H1 (cell line): ENCODE measurements around the gene IRF4. TPM values are rescaled to one million over a fixed set of nuclear protein-coding genes. Genes with fewer than 3 reads are reported as not detected.

ENCODE experiments used
- CTCF ChIA-PET: fragments of 300-600 bp; sonication (Branson Sonifier 250); formaldehyde crosslinking; loops from one replicate; lab custom pipeline; 2021; ENCODE audit not compliant: partially characterized antibody; lab: Charles Lee
- POLR2A ChIA-PET: fragments of 300-600 bp; sonication (Branson Sonifier 250); formaldehyde crosslinking; loops from one replicate; lab custom pipeline; 2021; ENCODE audit warnings: inconsistent platforms; ENCODE audit not compliant: partially characterized antibody; lab: Charles Lee
- DNase-seq, 2 experiments: peaks; one replicate each; pipeline versions ENCODE4 v3.0.0 to v3.0.0-alpha.2; 2010 to 2022; ENCODE audit warnings: low spot score in 2 of 2, low read depth in 1 of 2, mixed read lengths in 1 of 2
- FAIRE-seq: peaks from 2 replicates; lab custom pipeline; 2011; peaks lifted over from hg19 to GRCh38; lab: Jason Lieb, UNC
- H2AFZ ChIP-seq: 2 replicates; pipeline ENCODE4 v1.8.1; 2012; ENCODE audit warnings: low read length, inconsistent platforms
- H2AK5ac ChIP-seq: 2 replicates; pipeline ENCODE4 v1.6.1; 2013; ENCODE audit warnings: low read depth, low read length
- H2BK120ac ChIP-seq: replicated peaks from 2 replicates; pipeline ENCODE3; 2013; ENCODE audit warnings: low read depth, low read length, inconsistent platforms
- H2BK12ac ChIP-seq: 2 replicates; pipeline ENCODE4 v1.6.1; 2013; ENCODE audit warnings: low read depth, low read length
- H2BK15ac ChIP-seq: 2 replicates; pipeline ENCODE4 v1.6.1; 2013; ENCODE audit warnings: low read length
- H2BK20ac ChIP-seq: 2 replicates; pipeline ENCODE4 v1.6.1; 2013; ENCODE audit warnings: low read length
- H2BK5ac ChIP-seq: 2 replicates; pipeline ENCODE4 v1.6.1; 2013; ENCODE audit warnings: low read depth, low read length
- H3K14ac ChIP-seq: 2 replicates; pipeline ENCODE4 v1.6.1; 2013; ENCODE audit warnings: inconsistent platforms; ENCODE audit not compliant: insufficient read length
- H3K18ac ChIP-seq: 2 replicates; pipeline ENCODE4 v1.6.1; 2013; ENCODE audit warnings: low read length; ENCODE audit errors: extremely low read depth
- H3K23ac ChIP-seq: 2 replicates; pipeline ENCODE4 v1.6.1; 2013; ENCODE audit warnings: inconsistent platforms; ENCODE audit not compliant: insufficient read length
- H3K23me2 ChIP-seq: 2 replicates; pipeline ENCODE4 v1.6.1; 2013; ENCODE audit warnings: low read depth, low read length
- H3K27ac ChIP-seq: 2 replicates; pipeline ENCODE4 v1.6.1; 2011; ENCODE audit warnings: low read depth, low read length, inconsistent platforms
- H3K27me3 ChIP-seq, 4 experiments: replicated peaks in 1 of 4; 1 replicate in 1 of 4; 2 replicates in 3 of 4; pipeline versions ENCODE4 v1.6.1 to v1.8.1; 2011 to 2013; ENCODE audit warnings: low read length in 3 of 4, mild to moderate bottlenecking in 3 of 4, inconsistent platforms in 2 of 4, mixed read lengths in 2 of 4, moderate library complexity in 1 of 4; ENCODE audit not compliant: control insufficient read depth in 3 of 4, insufficient read depth in 3 of 4; ENCODE audit errors: extremely low read depth in 1 of 4
- H3K36me3 ChIP-seq, 4 experiments: 2 replicates each; pipeline versions ENCODE4 v1.6.1 to v1.8.1; 2011 to 2013; ENCODE audit warnings: mild to moderate bottlenecking in 4 of 4, low read length in 3 of 4, moderate library complexity in 2 of 4, control low read depth in 1 of 4, inconsistent platforms in 1 of 4; ENCODE audit not compliant: insufficient read depth in 4 of 4, control insufficient read depth in 2 of 4
- H3K4ac ChIP-seq: replicated peaks from 2 replicates; pipeline ENCODE3; 2013; ENCODE audit warnings: low read length, low read depth, mixed read lengths, inconsistent platforms; ENCODE audit not compliant: insufficient read length
- H3K4me1 ChIP-seq, 4 experiments: replicated peaks in 1 of 4; 1 replicate in 1 of 4; 2 replicates in 3 of 4; pipeline versions ENCODE4 v1.6.1 to v1.8.1; 2011 to 2013; ENCODE audit warnings: low read length in 3 of 4, inconsistent platforms in 2 of 4, mixed read lengths in 1 of 4; ENCODE audit not compliant: insufficient read depth in 4 of 4, control insufficient read depth in 3 of 4
- H3K4me2 ChIP-seq, 2 experiments: 2 replicates each; pipeline versions ENCODE4 v1.6.1 to v1.8.1; 2011 to 2013; ENCODE audit warnings: low read depth in 2 of 2, low read length in 2 of 2, control low read depth in 1 of 2, inconsistent platforms in 1 of 2, mild to moderate bottlenecking in 1 of 2; ENCODE audit not compliant: insufficient read depth in 1 of 2
- H3K4me3 ChIP-seq, 4 experiments: fragments of 200-600, 300-600 bp in 1 of 4; sonication (generic), shearing (Covaris generic), sonication (Bioruptor Twin) in 1 of 4; 2 replicates each; pipeline versions ENCODE4 v1.5.1 to v1.8.1; 2011 to 2016; ENCODE audit warnings: low read length in 4 of 4, low read depth in 3 of 4, control low read depth in 2 of 4, inconsistent platforms in 2 of 4, mild to moderate bottlenecking in 2 of 4, mixed read lengths in 1 of 4, moderate library complexity in 1 of 4; ENCODE audit not compliant: insufficient read depth in 2 of 4; ENCODE audit errors: extremely low read depth in 1 of 4
- H3K56ac ChIP-seq: replicated peaks from 2 replicates; pipeline ENCODE3; 2013; ENCODE audit warnings: low read depth, mild to moderate bottlenecking, mixed read lengths, low read length, inconsistent platforms; ENCODE audit not compliant: insufficient read length
- H3K79me1 ChIP-seq: 2 replicates; pipeline ENCODE4 v1.6.1; 2013; ENCODE audit warnings: low read depth, low read length, control low read depth
- H3K79me2 ChIP-seq, 2 experiments: 2 replicates each; pipeline versions ENCODE4 v1.6.1 to v1.8.1; 2012 to 2013; ENCODE audit warnings: low read length in 2 of 2, mild to moderate bottlenecking in 2 of 2, inconsistent platforms in 1 of 2; ENCODE audit not compliant: insufficient read depth in 2 of 2, control insufficient read depth in 1 of 2
- H3K9ac ChIP-seq, 4 experiments: replicated peaks in 1 of 4; 1 replicate in 1 of 4; 2 replicates in 3 of 4; pipeline versions ENCODE4 v1.6.1 to v1.8.1; 2011 to 2013; ENCODE audit warnings: low read depth in 3 of 4, low read length in 3 of 4, control low read depth in 2 of 4, mild to moderate bottlenecking in 2 of 4, moderate library complexity in 2 of 4, inconsistent platforms in 1 of 4; ENCODE audit errors: extremely low read depth in 1 of 4
- H3K9me3 ChIP-seq, 2 experiments: 2 replicates each; pipeline versions ENCODE4 v1.6.1 to v1.8.1; 2012 to 2013; ENCODE audit warnings: mild to moderate bottlenecking in 2 of 2, moderate library complexity in 2 of 2, control low read depth in 1 of 2, inconsistent platforms in 1 of 2, low read depth in 1 of 2, low read length in 1 of 2, mixed read lengths in 1 of 2; ENCODE audit not compliant: insufficient read depth in 2 of 2
- H4K20me1 ChIP-seq, 2 experiments: replicated peaks in 1 of 2; 2 replicates each; pipeline versions ENCODE3 to v1.8.1; 2011 to 2013; ENCODE audit warnings: inconsistent platforms in 2 of 2, low read length in 2 of 2, mild to moderate bottlenecking in 1 of 2; ENCODE audit not compliant: insufficient read depth in 2 of 2, control insufficient read depth in 1 of 2
- H4K5ac ChIP-seq: 2 replicates; pipeline ENCODE4 v1.6.1; 2013; ENCODE audit warnings: low read length, low read depth, mixed read lengths, inconsistent platforms; ENCODE audit not compliant: insufficient read length
- H4K8ac ChIP-seq: 2 replicates; pipeline ENCODE4 v1.8.0; 2013; ENCODE audit warnings: mild to moderate bottlenecking, moderate library complexity, low read length, inconsistent platforms; ENCODE audit not compliant: insufficient read depth; ENCODE audit errors: extremely low read depth
- H4K91ac ChIP-seq: replicated peaks from 2 replicates; pipeline ENCODE3; 2013; ENCODE audit warnings: low read length, mixed read lengths, inconsistent platforms; ENCODE audit not compliant: insufficient read length
- CTCF ChIP-seq, 3 experiments: IDR thresholded peaks; 1 replicate in 2 of 3; 2 replicates in 1 of 3; pipeline versions ENCODE4 v1.5.1 to v1.6.1; 2011; ENCODE audit warnings: low read length in 3 of 3, mild to moderate bottlenecking in 3 of 3, inconsistent platforms in 2 of 3, low read depth in 1 of 3, moderate library complexity in 1 of 3; ENCODE audit not compliant: insufficient read depth in 1 of 3; ENCODE audit errors: control extremely low read depth in 1 of 3
- FOSL1 ChIP-seq: IDR thresholded peaks from 2 replicates; pipeline ENCODE4 v1.6.1; 2011; ENCODE audit warnings: mild to moderate bottlenecking, low read depth, low read length, moderate library complexity; ENCODE audit not compliant: insufficient read depth
- HDAC6 ChIP-seq: IDR thresholded peaks from one replicate; pipeline ENCODE4 v1.7.1; 2012; ENCODE audit warnings: low read depth, mild to moderate bottlenecking, inconsistent platforms, low read length, moderate library complexity
- JUN ChIP-seq: IDR thresholded peaks from 2 replicates; pipeline ENCODE4 v1.6.1; 2011; ENCODE audit warnings: low read depth, mild to moderate bottlenecking, improper control_type of control experiment, low read length
- POLR2AphosphoS5 ChIP-seq: IDR thresholded peaks from 2 replicates; pipeline ENCODE4 v1.6.1; 2011; ENCODE audit warnings: low read depth, low read length
- SIX5 ChIP-seq: IDR thresholded peaks from 2 replicates; pipeline ENCODE4 v1.6.1; 2011; ENCODE audit warnings: mild to moderate bottlenecking, low read depth, low read length
- SP4 ChIP-seq: IDR thresholded peaks from 2 replicates; pipeline ENCODE4 v1.6.1; 2012; ENCODE audit warnings: low read length, inconsistent platforms
- SUZ12 ChIP-seq: fragments of 200-600 bp; sonication (generic); IDR thresholded peaks from 2 replicates; pipeline ENCODE4 v1.6.1; 2012; ENCODE audit warnings: mild to moderate bottlenecking, inconsistent platforms, low read length, moderate library complexity, mixed read lengths
- WGBS, 2 experiments: shearing (Covaris generic) in 1 of 2; methylation state at CpG; one replicate each; pipeline versions ENCODE4 v1.1.6 to v1.1.7; 2013 to 2015; ENCODE audit warnings: low lambda C conversion rate in 2 of 2, mixed read lengths in 2 of 2, inconsistent platforms in 1 of 2, low coverage in 1 of 2, missing lambda C conversion rate in 1 of 2; ENCODE audit not compliant: insufficient replicate concordance in 2 of 2, insufficient coverage in 1 of 2, insufficient read length in 1 of 2; ENCODE audit errors: extremely low coverage in 1 of 2, missing lambda C conversion rate in 1 of 2; 5-methylcytosine and 5-hydroxymethylcytosine counted together
- polyA plus RNA-seq, 7 experiments: library from polyadenylated mRNA; depleted of rRNA in 3 of 7; stranded (reverse) in 5 of 7; unstranded in 2 of 7; fragments of >200 nt in 5 of 7; fragments of 200-250 nt in 2 of 7; gene quantifications; 1 replicate in 5 of 7; 2 replicates in 1 of 7; 4 replicates in 1 of 7; pipeline versions ENCODE4 v1.2.1 to v1.2.3, GENCODE V29; 2011 to 2013; ENCODE audit warnings: missing spikeins in 2 of 7, mixed read lengths in 2 of 7
- total RNA-seq: library from RNA; stranded (reverse); fragmentation: NEBNext Ultra II Directional; extraction: Animal tissue kit (Norgen Biotek cat#: 25700); gene quantifications from 2 replicates; pipeline ENCODE4 v1.2.1, GENCODE V29; 2021

IRF4 gene
- total and polyA plus RNA-seq, 2 of the 8 experiments (the other 6 are each of a cell fraction or from before 2014, with no cell fraction given), result 0.77 to 2.1 TPM

DNA sequence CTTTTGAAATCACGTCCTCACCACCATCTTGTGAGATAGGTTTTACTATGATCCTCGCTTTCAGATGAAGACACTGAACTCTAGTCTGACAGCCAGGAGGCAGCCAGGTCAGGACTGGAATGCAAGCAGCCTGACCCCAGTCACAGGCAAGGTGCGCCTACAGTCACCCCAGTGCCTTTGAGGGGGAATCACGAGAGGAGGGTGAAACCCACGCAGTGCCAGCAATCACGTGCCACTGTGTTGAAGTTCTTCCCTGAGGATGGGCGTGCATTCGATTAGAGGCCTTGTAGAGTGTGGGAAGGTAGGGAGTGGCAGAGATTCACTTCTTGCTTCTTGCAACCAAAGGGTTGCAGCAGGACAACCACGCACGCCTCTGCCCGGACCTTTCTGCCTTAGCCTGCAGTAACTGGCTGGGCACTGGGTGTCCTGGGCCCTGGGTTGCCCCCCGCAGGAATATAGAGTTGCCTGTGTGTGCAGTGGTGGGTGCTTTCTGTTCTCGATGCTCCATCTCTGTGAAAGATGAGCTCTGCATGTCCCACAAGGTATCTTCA lies 33.7 kb upstream of the IRF4 start:
- no peaks in the 10 kb centered on the region for H3K27me3 ChIP-seq
- H3K9me3 ChIP-seq, result peaks cover 64 to 81% of the 10 kb centered on the region in 2 experiments
- POLR2A ChIA-PET, result no interaction called here
- H3K4ac ChIP-seq, result no peak overlapping the region
- 87% methylated on average over 13 of the region's 13 CpGs; no CpG with 5 or more reads in 1 of the 2 experiments for WGBS, 2 experiments
- no peak overlapping the region for H2BK5ac ChIP-seq
- no peak overlapping the region for H2BK20ac ChIP-seq
- no peak overlapping the region for H3K27ac ChIP-seq
- H3K14ac ChIP-seq, result no peak overlapping the region
- no peak overlapping the region for H3K4me2 ChIP-seq
- no peak overlapping the region for H2AFZ ChIP-seq
- H3K79me1 ChIP-seq, result no peaks in the 10 kb centered on the region
- no peak overlapping the region for H2BK15ac ChIP-seq
- H3K9ac ChIP-seq, result no peak overlapping the region
- no peak overlapping the region; the same call in 1 of the 2 replicates for H2BK12ac ChIP-seq
- no peak overlapping the region for H3K23ac ChIP-seq
- H3K23me2 ChIP-seq, result no peaks in the 10 kb centered on the region
- CTCF ChIA-PET, result interaction anchor here (1.1 to 1.4 kb wide), 2 partner anchors 9 to 169 kb away, joined by 3 read pairs; no protein-coding TSS in a partner anchor
- no peak overlapping the region for H3K18ac ChIP-seq
- H3K4me1 ChIP-seq, result no peaks in the 10 kb centered on the region
- no peak overlapping the region for H4K5ac ChIP-seq
- H4K20me1 ChIP-seq, result no peaks in the 10 kb centered on the region
- H3K56ac ChIP-seq, result no peak overlapping the region
- H2AK5ac ChIP-seq, result no peak overlapping the region
- no peak overlapping the region for H4K91ac ChIP-seq
- DNase-seq (no peak), FAIRE-seq (no peak)
- H3K4me3 ChIP-seq, result no peak overlapping the region
- no peaks in the 10 kb centered on the region for H3K79me2 ChIP-seq
- no peak overlapping the region; the same call in 1 of the 2 replicates for H4K8ac ChIP-seq
- no peak overlapping the region for H2BK120ac ChIP-seq
- H3K36me3 ChIP-seq, result no peaks in the 10 kb centered on the region; a peak in 1 of 8 replicates
- TF ChIP-seq JUN, result no peak
- TF ChIP-seq HDAC6, result no peak
- TF ChIP-seq FOSL1, result no peak
- no peak for TF ChIP-seq POLR2AphosphoS5
- no peak for TF ChIP-seq SP4
- TF ChIP-seq SIX5, result no peak
- no peak for TF ChIP-seq CTCF (IDR thresholded peaks at IDR 0.05; ENCODE audit: control extremely low read depth in 1 of 3, insufficient read depth in 1 of 3, low read depth in 1 of 3, low read length in 3 of 3)
- no peak for TF ChIP-seq SUZ12
